Panc1 (cell line): Measurements from ENCODE around the gene ANKRD55. TPM values are rescaled to one million over a fixed set of nuclear protein-coding genes. Genes with fewer than 3 reads are reported as not detected.

ENCODE experiments used
- ATAC-seq: fragments of 200-7000 bp; cut with Tn5 transposase; 2 replicates; pipeline ENCODE4 v1.9.1; 2020; ENCODE audit warnings: mild to moderate bottlenecking, moderate library complexity
- BruUV-seq: library from RNA; stranded (reverse); fragments of 400-500 nt; replicated peaks from 2 replicates; lab custom pipeline; 2021; lab: Mats Ljungman, UMichigan
- CTCF ChIA-PET: fragments of 300-600 bp; sonication (Branson Sonifier 250); formaldehyde crosslinking; loops from one replicate; lab custom pipeline; 2022; ENCODE audit warnings: antibody characterized with exemption; lab: Charles Lee
- POLR2A ChIA-PET: fragments of 300-600 bp; sonication (Branson Sonifier 250); formaldehyde crosslinking; loops from one replicate; lab custom pipeline; 2022; ENCODE audit warnings: antibody characterized with exemption; lab: Charles Lee
- DNase-seq: peaks from one replicate; pipeline ENCODE4 v3.0.0-alpha.2; 2010; ENCODE audit warnings: low read depth, low spot score
- H3K27ac ChIP-seq: 2 replicates; pipeline ENCODE4 v1.5.1; 2011; ENCODE audit warnings: mild to moderate bottlenecking, low read length, inconsistent platforms
- H3K27me3 ChIP-seq: fragments of 200-500 bp; sonication (Bioruptor generic); 2 replicates; pipeline ENCODE4 v1.6.0; 2014; ENCODE audit warnings: low read length, inconsistent platforms; ENCODE audit not compliant: control insufficient read depth, insufficient read depth
- H3K36me3 ChIP-seq: fragments of 200-500 bp; sonication (Bioruptor generic); 2 replicates; pipeline ENCODE4 v1.5.1; 2014; ENCODE audit warnings: inconsistent platforms, mild to moderate bottlenecking, low read length, moderate library complexity; ENCODE audit not compliant: control insufficient read depth, insufficient read depth
- H3K4me1 ChIP-seq: 2 replicates; pipeline ENCODE4 v1.5.1; 2011; ENCODE audit warnings: inconsistent platforms, mild to moderate bottlenecking, low read length, moderate library complexity; ENCODE audit not compliant: control insufficient read depth, insufficient read depth
- H3K4me3 ChIP-seq, 2 experiments: 2 replicates each; pipeline ENCODE4 v1.5.1; 2011 to 2012; ENCODE audit warnings: low read depth in 2 of 2, low read length in 2 of 2, mild to moderate bottlenecking in 2 of 2, inconsistent platforms in 1 of 2, moderate library complexity in 1 of 2
- H3K9me3 ChIP-seq: fragments of 200-500 bp; sonication (Bioruptor generic); 2 replicates; pipeline ENCODE4 v1.5.1; 2014; ENCODE audit warnings: low read depth, mild to moderate bottlenecking, inconsistent platforms, low read length, moderate library complexity; ENCODE audit not compliant: control insufficient read depth, insufficient read depth
- CTCF ChIP-seq: fragments of 450-650 bp; IDR thresholded peaks from 2 replicates; pipeline ENCODE4 v1.5.1; 2017; ENCODE audit warnings: mild to moderate bottlenecking
- POLR2AphosphoS5 ChIP-seq: IDR thresholded peaks from 2 replicates; pipeline ENCODE4 v1.6.1; 2012; ENCODE audit warnings: mild to moderate bottlenecking, low read depth, low read length, moderate library complexity
- REST ChIP-seq, 2 experiments: IDR thresholded peaks; 2 replicates each; pipeline ENCODE4 v1.6.1; 2011 to 2012; ENCODE audit warnings: low read depth in 2 of 2, control low read depth in 1 of 2, low read length in 1 of 2, mild to moderate bottlenecking in 1 of 2, moderate library complexity in 1 of 2; ENCODE audit not compliant: insufficient read depth in 1 of 2
- SIN3A ChIP-seq: IDR thresholded peaks from 2 replicates; pipeline ENCODE4 v1.6.1; 2012; ENCODE audit warnings: low read depth, mild to moderate bottlenecking, low read length, moderate library complexity, borderline replicate concordance; ENCODE audit not compliant: insufficient read depth
- TCF7L2 ChIP-seq: IDR thresholded peaks from 2 replicates; pipeline ENCODE4 v1.6.1; 2011; ENCODE audit warnings: mild to moderate bottlenecking, low read depth, low read length, inconsistent platforms
- in situ Hi-C: cut with HindIII; loops from 2 replicates; pipeline ENCODE4 v1.10.0; 2016; ENCODE audit warnings: low sequenced_read_pairs, low pct_unique_long_range_greater_than_20kb
- intact Hi-C: fragments of 100-400 bp; cut with micrococcal nuclease; formaldehyde crosslinking; loops from one replicate; pipeline ENCODE4 v1.10.0; 2022; ENCODE audit not compliant: unreplicated experiment
- total RNA-seq: library from RNA; stranded (reverse); gene quantifications from one replicate; pipeline ENCODE4 v1.2.1, GENCODE V29; 2021; ENCODE audit not compliant: unreplicated experiment

ANKRD55 gene
- total RNA-seq, 1 experiment from 2014 or later = not detected

- H3K36me3 ChIP-seq = no peaks in the 10 kb centered on the region
- H3K27me3 ChIP-seq = no peaks in the 10 kb centered on the region
- no peak overlapping the region for H3K4me3 ChIP-seq
- no peak overlapping the region for H3K27ac ChIP-seq
- DNase-seq (no peak), ATAC-seq (no peak)
- TF ChIP-seq TCF7L2 (no peak), SIN3A (no peak), CTCF (no peak), REST (IDR thresholded peaks at IDR 0.05; ENCODE audit: insufficient read depth in 1 of 2, low read depth in 2 of 2, low read length in 1 of 2) (no peak), POLR2AphosphoS5 (no peak)
- no peaks in the 10 kb centered on the region for H3K9me3 ChIP-seq
- H3K4me1 ChIP-seq = no peaks in the 10 kb centered on the region
- CTCF ChIA-PET = interaction anchor here (0.7 kb wide), 1 partner anchor 114 kb away, joined by 11 read pairs; no protein-coding TSS in a partner anchor
- POLR2A ChIA-PET = no interaction called here
- in situ Hi-C loops = no loop called here
- intact Hi-C loops = no loop called here
- BruUV-seq = no TSS peak
Observed at GRCh38 chr5:56072863-56073766, 160.0 kb downstream of the ANKRD55 start.

GRCh38 chr5:56071470-56071869 lies 161.7 kb downstream of the ANKRD55 start:
- intact Hi-C loops = no loop called here
- POLR2A ChIA-PET = no interaction called here

More at GRCh38 chr5:56071470-56071869, 161.7 kb downstream of the ANKRD55 start:
- no peak overlapping the region for H3K4me3 ChIP-seq
- no peaks in the 10 kb centered on the region for H3K27me3 ChIP-seq
- no peaks in the 10 kb centered on the region for H3K9me3 ChIP-seq
- H3K36me3 ChIP-seq = no peaks in the 10 kb centered on the region
- no TSS peak for BruUV-seq
- CTCF ChIA-PET = no interaction called here
- ATAC-seq (no peak), DNase-seq (no peak)
- in situ Hi-C loops = no loop called here
- no peaks in the 10 kb centered on the region for H3K4me1 ChIP-seq
- no peak overlapping the region for H3K27ac ChIP-seq
- no peak for TF ChIP-seq SIN3A
- no peak for TF ChIP-seq POLR2AphosphoS5
